ENCODE data around the gene IMMP2L. TPM values are rescaled to one million over a fixed set of nuclear protein-coding genes. Genes with fewer than 3 reads are reported as not detected.

The IMMP2L gene
- total and polyA plus RNA-seq, 2 of the 4 experiments (the other 2 are of a cell fraction), result 5.8 to 9.3 TPM

DNA sequence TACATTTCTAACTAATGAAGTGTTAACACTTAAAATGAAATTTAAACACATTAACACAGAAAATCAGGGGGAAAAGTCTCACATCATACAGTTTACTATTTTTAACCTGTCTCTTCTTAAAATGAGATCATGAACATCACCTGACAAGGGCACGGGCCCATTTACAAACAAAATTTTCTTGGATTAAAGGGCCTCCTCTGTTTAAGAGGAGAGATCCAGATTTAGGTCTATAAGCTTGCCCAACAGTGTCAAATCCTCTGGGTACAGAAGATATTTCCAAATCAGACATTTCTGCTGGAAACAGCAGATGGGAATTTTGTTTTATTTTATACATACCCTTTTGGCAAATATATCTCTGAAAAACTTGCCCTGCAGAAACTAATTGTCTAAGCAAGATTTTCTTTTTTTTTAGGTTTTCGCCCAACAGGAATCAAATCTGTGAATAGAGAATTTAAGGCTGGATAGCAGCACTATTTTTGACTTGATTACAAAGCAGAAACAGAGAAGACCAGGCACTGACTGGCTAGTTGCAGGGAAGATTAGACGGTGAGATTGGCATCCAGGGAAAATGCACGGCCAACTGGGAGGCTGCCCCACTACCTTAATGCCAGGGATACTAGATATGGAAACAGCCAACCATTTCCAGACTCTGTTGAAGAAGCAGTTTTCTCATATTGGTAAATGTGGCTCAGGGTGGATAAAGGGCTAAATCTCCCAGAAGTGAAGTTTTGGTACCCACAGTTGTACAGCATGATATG lies 298.0 kb downstream of the IMMP2L start:
- H3K36me3 ChIP-seq (ENCODE audit: control insufficient read depth, insufficient read depth, low read length), result no peaks in the 10 kb centered on the region
- 0 out of 2 replicates have a peak, but pooled peaks cover 2% of the 10 kb centered on the region for H3K9me1 ChIP-seq (ENCODE audit: insufficient read depth, low read length)
- no peak overlapping the region for H3K27ac ChIP-seq (ENCODE audit: insufficient read depth, low read length)
- ChIA-PET POLR2A (ENCODE audit: unreplicated experiment) (no interaction called here), CTCF (no interaction called here)
- H3K9me3 ChIP-seq (ENCODE audit: control insufficient read depth, insufficient read depth, low read length), result no peaks in the 10 kb centered on the region
- no peak overlapping the region for H3K9ac ChIP-seq (ENCODE audit: low read depth, low read length)
- no peak overlapping the region for H2BK5ac ChIP-seq (ENCODE audit: low read depth, low read length, poor library complexity, severe bottlenecking)
- no peak overlapping the region for H3K23ac ChIP-seq (ENCODE audit: low read depth, low read length)
- H2AK5ac ChIP-seq (ENCODE audit: low read depth, low read length), result no peak overlapping the region
- H4K20me1 ChIP-seq (ENCODE audit: insufficient read depth, low read length), result no peaks in the 10 kb centered on the region
- no peak overlapping the region for H3K4ac ChIP-seq (ENCODE audit: low read depth, low read length)
- H2AFZ ChIP-seq (replicated peaks; ENCODE audit: low read length, poor library complexity), result no peak overlapping the region
- H2BK120ac ChIP-seq (ENCODE audit: low read depth, low read length), result no peak overlapping the region
- H2BK15ac ChIP-seq (ENCODE audit: low read depth, low read length), result no peak overlapping the region
- H3K4me2 ChIP-seq (ENCODE audit: low read depth, low read length), result no peak overlapping the region
- no TSS peak for BruUV-seq (replicated peaks)
- H4K8ac ChIP-seq (ENCODE audit: low read depth in 2 of 2, low read length in 2 of 2), result no peak overlapping the region
- ATAC-seq (ENCODE audit: low read depth), result no peak
- no peak overlapping the region for H4K5ac ChIP-seq (ENCODE audit: low read depth, low read length)
- H3K79me1 ChIP-seq (ENCODE audit: low read depth in 1 of 2, low read length in 2 of 2), result no peaks in the 10 kb centered on the region
- no peak for TF ChIP-seq MAFK (IDR thresholded peaks at IDR 0.05; ENCODE audit: low read depth, low read length)
- no peak for TF ChIP-seq RAD21 (IDR thresholded peaks at IDR 0.05; ENCODE audit: low read length)
- no peak for TF ChIP-seq MAZ (IDR thresholded peaks at IDR 0.05; ENCODE audit: borderline replicate concordance, low read depth, low read length)
- no peak overlapping the region for H4K91ac ChIP-seq (ENCODE audit: insufficient read depth, low read depth, low read length)
- intact Hi-C loops (cut with micrococcal nuclease), result no loop called here
- H3K56ac ChIP-seq (ENCODE audit: extremely low read depth, insufficient read depth, low read length), result no peak overlapping the region
- H3K27me3 ChIP-seq (ENCODE audit: control insufficient read depth, insufficient read depth, low read length), result no peaks in the 10 kb centered on the region
- WGBS, 2 experiments (ENCODE audit: extremely low coverage in 2 of 2, insufficient read length in 1 of 2), result 100% methylated on average over 1 of the region's 4 CpGs; no CpG with 5 or more reads in 1 of the 2 experiments
- H2BK20ac ChIP-seq (ENCODE audit: low read depth, low read length), result no peak overlapping the region
- no peak for DNase-seq
- H3K4me1 ChIP-seq (ENCODE audit: control insufficient read depth, insufficient read depth, low read length), result peaks cover 12% of the 10 kb centered on the region
- dilution Hi-C loops (cut with HindIII; ENCODE audit: low sequenced_read_pairs, unreplicated experiment), result no loop called here
- no peak overlapping the region for H3K4me3 ChIP-seq (ENCODE audit: insufficient read depth, low read depth, low read length)
- H2AK9ac ChIP-seq (replicated peaks; ENCODE audit: low read depth, low read length, poor library complexity), result no peak overlapping the region
- H3K14ac ChIP-seq (replicated peaks; ENCODE audit: low read depth, low read length), result no peak overlapping the region
- in situ Hi-C loops (cut with MboI; ENCODE audit: low sequenced_read_pairs), result no loop called here
- no peak overlapping the region for H3K18ac ChIP-seq (ENCODE audit: low read depth, low read length)
